Measurements from ENCODE around the gene YIF1A.
"Not testable (repeated sequence)": the region's sequence is repeated elsewhere in the genome, so short reads cannot be mapped to it uniquely, and the experiment has no call there.

The YIF1A gene

GRCh38 chr11:66313321-66314185 lies 24.6 kb upstream of the YIF1A start:
- intact Hi-C loops (cut with DNase I): no loop called here
- peak in 1 of 42 donors; percentile 3 for DNase-seq

GRCh38 chr11:66312549-66313320 lies 23.8 kb upstream of the YIF1A start:
- intact Hi-C loops (cut with DNase I): no loop called here
- peak; percentile 92 to 98 (median 96) for DNase-seq

DNA sequence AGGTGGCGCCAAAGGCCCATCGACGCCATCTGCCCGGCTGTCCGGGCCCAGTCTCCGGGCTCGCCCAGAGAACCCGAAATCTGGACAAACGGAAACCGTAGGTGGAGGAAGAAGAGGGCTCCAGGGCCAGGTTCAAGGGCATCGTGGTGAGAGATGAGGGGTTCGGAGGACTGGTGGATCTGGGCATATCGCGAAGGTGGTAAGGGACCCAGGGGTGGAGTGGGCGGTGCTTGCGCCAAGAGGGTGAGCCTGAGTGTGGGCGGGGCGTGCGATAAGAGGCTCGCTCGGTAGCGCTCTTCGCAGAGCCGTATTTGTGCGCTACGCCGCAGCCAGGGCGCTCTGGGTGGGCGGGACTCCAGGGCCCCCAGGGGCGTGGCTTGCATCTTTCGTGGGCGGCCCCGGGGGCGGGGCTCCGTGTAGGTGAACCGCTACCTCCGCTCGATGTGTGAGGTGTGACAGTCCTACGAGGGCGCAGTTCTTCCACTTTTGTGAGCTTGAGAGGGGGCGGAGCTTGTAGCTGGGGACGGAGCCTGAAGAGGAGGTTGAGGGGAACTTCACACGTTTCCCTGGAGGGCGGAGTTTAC lies 23.1 kb upstream of the YIF1A start:
- intact Hi-C loops (cut with DNase I): no loop called here
- peak; percentile 65 to 95 (median 85) for DNase-seq

- intact Hi-C loops (cut with DNase I): no loop called here
- no peak for DNase-seq
Observed at GRCh38 chr11:66311470-66311964, 22.6 kb upstream of the YIF1A start.

- intact Hi-C loops (cut with DNase I): not testable (repeated sequence)
- DNase-seq: peak in 1 of 42 donors; percentile 2
Observed at GRCh38 chr11:66310803-66311440, 22.0 kb upstream of the YIF1A start.

DNA sequence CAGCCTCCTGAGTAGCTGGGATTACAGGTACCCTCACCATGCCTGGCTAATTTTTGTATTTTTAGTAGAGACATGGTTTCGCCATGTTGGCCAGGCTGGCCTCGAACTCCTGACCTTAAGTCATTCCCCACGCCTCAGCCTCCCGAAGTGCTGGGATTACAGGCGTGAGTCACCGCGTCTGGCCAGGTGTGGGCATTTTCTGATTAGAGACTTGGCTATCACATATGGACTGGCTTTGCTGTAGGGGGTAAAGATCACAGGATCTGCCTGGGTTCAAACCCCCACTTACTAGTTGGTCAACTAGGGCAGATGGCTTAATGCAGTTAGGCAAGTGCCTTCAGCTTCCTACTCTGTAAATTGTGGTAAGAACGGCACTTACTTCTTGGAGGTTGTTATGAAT lies 21.4 kb upstream of the YIF1A start:
- intact Hi-C loops (cut with DNase I): no loop called here

DNA sequence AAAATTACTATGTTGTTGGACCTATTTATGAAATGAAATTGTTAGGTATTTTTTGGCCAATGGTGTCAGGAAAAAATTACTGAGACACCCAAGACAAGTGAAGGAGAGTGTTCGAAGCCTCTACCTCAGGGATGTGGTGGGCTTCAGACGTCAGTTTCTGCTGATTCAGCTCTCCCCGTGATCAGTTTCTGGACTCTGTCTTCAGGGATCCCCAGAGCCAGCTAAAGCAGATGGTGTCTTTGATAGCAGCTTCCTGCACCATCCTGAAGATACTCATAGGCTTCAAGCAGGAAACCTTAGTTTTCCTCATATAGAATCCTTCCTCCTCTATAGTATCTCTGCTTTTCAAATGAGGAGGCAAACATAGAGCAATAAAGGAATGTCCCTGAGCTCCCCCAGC lies 20.5 kb upstream of the YIF1A start:
- DNase-seq: no peak
- intact Hi-C loops (cut with DNase I): no loop called here

More for the DNA sequence above, 21.4 kb upstream of the YIF1A start:
- no peak for DNase-seq

- intact Hi-C loops (cut with DNase I): no loop called here
- DNase-seq: no peak
Observed at GRCh38 chr11:66302656-66303055, 13.7 kb upstream of the YIF1A start.

DNA sequence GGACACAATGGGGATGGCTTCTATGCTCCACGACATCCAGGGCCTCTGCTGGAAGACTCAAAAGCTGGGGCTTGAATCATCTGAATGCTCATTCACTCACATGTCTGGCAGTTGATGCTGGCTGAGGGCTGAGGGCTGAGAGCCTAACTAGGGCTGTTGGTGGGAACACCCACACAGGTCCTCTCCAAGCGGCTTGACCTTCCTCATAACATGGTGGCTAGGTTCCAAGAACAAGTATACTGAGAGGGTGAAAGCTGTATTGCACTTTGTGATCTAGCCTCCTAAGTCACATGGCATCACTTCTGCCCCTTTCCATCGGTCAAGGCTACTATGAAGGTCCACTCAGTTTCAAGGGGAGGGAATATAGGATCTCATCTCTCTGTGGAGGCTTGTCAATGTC lies 10.2 kb upstream of the YIF1A start:
- no peak for DNase-seq
- intact Hi-C loops (cut with DNase I): no loop called here

DNA sequence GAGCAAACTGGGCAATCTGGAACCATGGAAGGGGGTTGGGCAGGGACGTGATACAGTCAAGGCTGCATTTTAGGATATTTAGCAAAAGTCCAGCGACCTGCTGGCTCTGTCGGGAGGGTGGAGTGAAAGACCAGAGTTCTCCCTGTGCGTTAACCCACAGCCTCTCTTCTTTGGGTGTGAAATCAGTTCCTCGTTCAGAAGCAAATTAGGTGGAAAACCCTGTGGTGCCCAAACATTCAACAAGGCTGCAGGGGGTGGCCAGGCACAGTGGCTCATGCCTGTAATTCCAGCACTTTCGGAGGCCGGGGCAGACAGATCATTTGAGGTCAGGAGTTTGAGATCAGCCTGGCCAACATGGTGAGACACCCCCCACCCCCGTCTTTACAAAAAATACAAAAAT lies 8.7 kb upstream of the YIF1A start:
- intact Hi-C loops (cut with DNase I): no loop called here

GRCh38 chr11:66294626-66295620 lies 6.0 kb upstream of the YIF1A start:
- intact Hi-C loops (cut with DNase I): no loop called here

More for the DNA sequence above, 8.7 kb upstream of the YIF1A start:
- no peak for DNase-seq

GRCh38 chr11:66293777-66294625 lies 5.1 kb upstream of the YIF1A start:
- no peak for DNase-seq
- intact Hi-C loops (cut with DNase I): no loop called here

More at GRCh38 chr11:66294626-66295620, 6.0 kb upstream of the YIF1A start:
- DNase-seq: no peak

DNA sequence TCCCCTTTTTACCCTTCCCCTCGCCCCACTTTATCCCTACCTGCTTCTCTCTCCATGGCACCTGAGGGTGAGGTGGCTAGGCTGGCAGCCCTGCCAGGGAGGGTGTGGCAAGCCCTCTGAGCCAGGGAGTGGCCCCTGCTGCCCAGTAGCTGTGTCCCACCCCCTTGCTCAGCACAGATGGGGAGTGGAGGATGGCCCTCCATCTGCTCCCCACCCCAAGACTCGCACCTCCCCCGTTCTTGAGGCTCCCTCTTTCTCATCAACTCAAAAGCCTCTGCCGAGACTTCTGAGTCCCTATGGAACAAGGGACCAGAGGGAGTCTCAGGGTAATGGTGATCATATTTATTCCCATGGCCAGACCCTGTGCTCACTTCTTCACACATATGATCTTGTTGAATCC lies 4.4 kb upstream of the YIF1A start:
- DNase-seq: no peak
- intact Hi-C loops (cut with DNase I): no loop called here

DNA sequence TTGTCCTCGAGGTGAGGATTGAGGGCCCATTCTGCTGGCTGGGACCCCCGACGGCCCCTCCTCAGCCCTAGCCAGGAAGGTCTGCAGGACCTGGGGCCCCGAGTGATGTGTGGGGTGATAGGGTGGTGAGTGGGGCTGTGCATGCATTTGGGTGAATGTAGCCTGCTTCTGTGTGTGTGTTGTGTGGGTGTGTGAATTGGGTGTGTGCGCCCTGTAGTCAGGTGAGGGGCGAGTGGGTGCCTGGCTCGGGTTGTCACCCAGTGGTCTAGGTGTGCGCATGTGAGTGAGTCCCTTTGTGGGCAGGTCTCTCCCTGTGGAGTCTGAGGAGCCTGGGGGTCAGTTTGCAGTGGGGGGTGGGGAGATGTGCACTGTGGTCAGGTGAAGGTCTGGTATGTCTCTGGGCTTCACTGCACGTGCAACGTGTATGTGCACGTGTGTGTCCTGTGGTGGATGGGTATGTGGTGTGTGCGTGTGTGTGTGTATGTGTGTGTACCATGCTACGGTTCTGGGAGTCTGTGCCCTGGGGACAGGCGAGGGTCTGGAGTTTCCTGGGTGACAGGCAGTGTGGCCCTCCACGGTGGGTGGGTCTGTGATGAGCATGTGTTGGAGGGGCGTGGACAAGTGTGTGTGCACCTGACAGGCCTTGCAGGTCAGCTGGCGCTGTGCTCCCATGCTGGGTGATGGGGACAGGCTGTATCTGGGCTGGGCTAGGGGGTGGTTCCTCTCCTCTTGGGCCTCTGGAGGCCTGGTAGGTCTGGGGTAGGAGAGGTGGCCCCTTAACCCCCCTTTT lies 3.8 kb upstream of the YIF1A start:
- DNase-seq: peak in 22 of 42 donors; percentile 34 to 77 (median 60)
- intact Hi-C loops (cut with DNase I): no loop called here

- DNase-seq: peak in 31 of 42 donors; percentile 42 to 81 (median 67)
- intact Hi-C loops (cut with DNase I): no loop called here
Observed at GRCh38 chr11:66291706-66292542, 3.0 kb upstream of the YIF1A start, which contains the start of gene TMEM151A. Gene TMEM151A (plus strand): TSS chr11:66291894. CDS start chr11:66292014, 120 bp downstream.

Data from head of caudate nucleus (tissue), 42 donors.